Tibial artery (tissue), 4 donors: ENCODE data around the gene SLC22A7.

Experiments used
- DNase-seq, 2 donors: peaks; one replicate each; pipeline ENCODE4 v3.0.0-alpha.2; 2019
- H3K27ac ChIP-seq, 2 donors: fragments of 200-600 bp; sonication (generic) in 1 of 2; 1 replicate in 1 of 2; 2 replicates in 1 of 2; pipeline ENCODE4 v1.5.1; 2018 to 2019; ENCODE audit warnings: mild to moderate bottlenecking in 1 of 2
- H3K27me3 ChIP-seq, 2 donors: fragments of 200-600 bp; sonication (generic) in 1 of 2; one replicate each; pipeline versions ENCODE4 v1.5.1 to v1.6.0; 2016 to 2019
- H3K36me3 ChIP-seq, 3 donors: fragments of 200-600 bp; sonication (generic) in 2 of 3; one replicate each; pipeline ENCODE4 v1.5.1; 2016 to 2019; ENCODE audit warnings: mild to moderate bottlenecking in 2 of 3
- H3K4me1 ChIP-seq, 4 donors: fragments of 200-600 bp; sonication (generic) in 2 of 4; 1 replicate in 3 of 4; 2 replicates in 1 of 4; pipeline ENCODE4 v1.5.1; 2016 to 2019
- H3K4me3 ChIP-seq, 2 donors: fragments of 200-600 bp; sonication (generic) in 1 of 2; 1 replicate in 1 of 2; 2 replicates in 1 of 2; pipeline ENCODE4 v1.5.1; 2018 to 2019; ENCODE audit warnings: mild to moderate bottlenecking in 2 of 2
- H3K9me3 ChIP-seq, 3 donors: fragments of 200-600 bp; sonication (generic) in 1 of 3; one replicate each; pipeline ENCODE4 v1.5.1; 2016 to 2019
- CTCF ChIP-seq, 2 experiments: fragments of 200-600 bp in 1 of 2; fragments of 450-650 bp in 1 of 2; IDR thresholded peaks; one replicate each; pipeline ENCODE4 v1.5.1; 2017 to 2019; ENCODE audit warnings: antibody characterized with exemption in 2 of 2, mild to moderate bottlenecking in 1 of 2, moderate library complexity in 1 of 2
- intact Hi-C: fragments of 100-400 bp; cut with DNase I; formaldehyde crosslinking; loops from one replicate; pipeline ENCODE4 v1.15.0; 2023; ENCODE audit warnings: low total_unique reads

The SLC22A7 gene

GRCh38 chr6:43254846-43255245, 43.2 kb upstream of the SLC22A7 start:
- Histone ChIP-seq H3K4me1 (peaks cover 0 to 4% (median 0%) of the 10 kb centered on the region in 4 donors), H3K36me3 (no peaks in the 10 kb centered on the region), H3K4me3 (no peak overlapping the region), H3K27me3 (peaks cover 0 to 63% of the 10 kb centered on the region in 2 donors), H3K9me3 (no peaks in the 10 kb centered on the region), H3K27ac (no peak overlapping the region)
- no peak for TF ChIP-seq CTCF (IDR thresholded peaks at IDR 0.05)
- no peak for DNase-seq
- intact Hi-C loops, result no loop called here

GRCh38 chr6:43255408-43256054, 42.5 kb upstream of the SLC22A7 start:
- peaks cover 0 to 4% (median 0%) of the 10 kb centered on the region in 4 donors for H3K4me1 ChIP-seq
- DNase-seq, result no peak
- intact Hi-C loops, result no loop called here
- no peak overlapping the region for H3K4me3 ChIP-seq
- peaks cover 0 to 62% of the 10 kb centered on the region in 2 donors for H3K27me3 ChIP-seq
- TF ChIP-seq CTCF (IDR thresholded peaks at IDR 0.05), result no peak
- no peaks in the 10 kb centered on the region for H3K36me3 ChIP-seq
- H3K27ac ChIP-seq, result no peak overlapping the region
- H3K9me3 ChIP-seq, result no peaks in the 10 kb centered on the region

- Histone ChIP-seq H3K4me3 (no peak overlapping the region), H3K9me3 (no peaks in the 10 kb centered on the region), H3K4me1 (peaks cover 0 to under 1% (median 0%) of the 10 kb centered on the region in 4 donors), H3K27me3 (peaks cover 0 to 54% of the 10 kb centered on the region in 2 donors), H3K27ac (no peak overlapping the region), H3K36me3 (no peaks in the 10 kb centered on the region)
- TF ChIP-seq CTCF (IDR thresholded peaks at IDR 0.05), result no peak
- no peak for DNase-seq
- intact Hi-C loops, result no loop called here
Measured at GRCh38 chr6:43256670-43257366, 41.2 kb upstream of the SLC22A7 start.

GRCh38 chr6:43257367-43258145, 40.5 kb upstream of the SLC22A7 start:
- intact Hi-C loops, result no loop called here
- Histone ChIP-seq H3K27me3 (peaks cover 0 to 48% of the 10 kb centered on the region in 2 donors), H3K9me3 (no peaks in the 10 kb centered on the region), H3K27ac (no peak overlapping the region), H3K4me1 (no peaks in the 10 kb centered on the region), H3K4me3 (no peak overlapping the region), H3K36me3 (no peaks in the 10 kb centered on the region)
- TF ChIP-seq CTCF (IDR thresholded peaks at IDR 0.05), result no peak
- DNase-seq, result no peak

GRCh38 chr6:43258180-43258579, 39.9 kb upstream of the SLC22A7 start:
- no peaks in the 10 kb centered on the region for H3K36me3 ChIP-seq
- TF ChIP-seq CTCF (IDR thresholded peaks at IDR 0.05), result no peak
- no peak for DNase-seq
- no peaks in the 10 kb centered on the region for H3K4me1 ChIP-seq
- peaks cover 0 to 41% of the 10 kb centered on the region in 2 donors for H3K27me3 ChIP-seq
- H3K9me3 ChIP-seq, result no peaks in the 10 kb centered on the region
- no peak overlapping the region for H3K4me3 ChIP-seq
- intact Hi-C loops, result no loop called here
- no peak overlapping the region for H3K27ac ChIP-seq
